Aorta (tissue), 5 donors: ENCODE data around the gene CDIP1. TPM values are rescaled to one million over a fixed set of nuclear protein-coding genes. Genes with fewer than 3 reads are reported as not detected.

Source experiments
- ATAC-seq: fragments of 200-7000 bp; cut with Tn5 transposase; one replicate; pipeline ENCODE4 v1.9.1; 2022; ENCODE audit warnings: moderate library complexity; ENCODE audit not compliant: low FRiP score
- DNase-seq, 2 donors: peaks; one replicate each; pipeline ENCODE4 v3.0.0-alpha.2; 2020
- H3K27ac ChIP-seq, 2 donors: one replicate each; pipeline ENCODE4 v1.5.1; 2013; ENCODE audit warnings: low read length in 2 of 2, mild to moderate bottlenecking in 2 of 2, moderate library complexity in 2 of 2, control low read depth in 1 of 2, inconsistent platforms in 1 of 2, low read depth in 1 of 2
- H3K27me3 ChIP-seq, 2 donors: one replicate each; pipeline ENCODE4 v1.6.1; 2013; ENCODE audit warnings: control low read depth in 1 of 2, low read length in 1 of 2, mild to moderate bottlenecking in 1 of 2, moderate library complexity in 1 of 2; ENCODE audit not compliant: insufficient read depth in 2 of 2, control insufficient read depth in 1 of 2
- H3K36me3 ChIP-seq, 2 donors: one replicate each; pipeline ENCODE4 v1.6.1; 2013; ENCODE audit warnings: control low read depth in 1 of 2, low read length in 1 of 2, mild to moderate bottlenecking in 1 of 2; ENCODE audit not compliant: insufficient read depth in 2 of 2, control insufficient read depth in 1 of 2
- H3K4me1 ChIP-seq, 2 donors: one replicate each; pipeline ENCODE4 v1.6.1; 2013; ENCODE audit warnings: low read length in 2 of 2, control low read depth in 1 of 2, mild to moderate bottlenecking in 1 of 2, moderate library complexity in 1 of 2; ENCODE audit not compliant: insufficient read depth in 2 of 2, control insufficient read depth in 1 of 2
- H3K4me3 ChIP-seq, 2 donors: one replicate each; pipeline ENCODE4 v1.5.1; 2013; ENCODE audit warnings: low read length in 2 of 2, control low read depth in 1 of 2, mild to moderate bottlenecking in 1 of 2
- H3K9me3 ChIP-seq: one replicate; pipeline ENCODE4 v1.6.1; 2013; ENCODE audit warnings: mild to moderate bottlenecking, low read length; ENCODE audit not compliant: control insufficient read depth
- WGBS, 2 donors: extraction: QIAGEN DNeasy Blood & Tissue Kit; methylation state at CpG; one replicate each; pipeline ENCODE4 v1.1.7; 2013; 5-methylcytosine and 5-hydroxymethylcytosine counted together
- intact Hi-C, 2 donors: fragments of 100-400 bp; cut with DNase I; formaldehyde crosslinking; loops; one replicate each; pipeline versions ENCODE4 v1.14.2 to v1.15.0; 2022
- polyA plus RNA-seq, 2 donors: library from polyadenylated mRNA; stranded (reverse); fragments of 200-250 nt; gene quantifications; one replicate each; pipeline ENCODE4 v1.2.3, GENCODE V29; 2013
- total RNA-seq, 2 donors: library from RNA; stranded (reverse); fragmentation: NEBNext Ultra II Directional; extraction: Animal tissue kit (Norgen Biotek cat#: 25700); gene quantifications; one replicate each; pipeline ENCODE4 v1.2.1, GENCODE V29; 2021
- donor health status: healthy with polysubstance abuse.
- donor health status: Bipolar disorder and iron deficiency.
- donor health status: DM: no; HTN: no; CAD: no.
- donor health status: DM: no; HTN: no; CAD: no.
- donor health status: DM: yes; HTN: yes; CAD: no.

The CDIP1 gene
- total and polyA plus RNA-seq, 4 donors, result 12.5 to 34.7 (median 21.0) TPM

- WGBS, 2 donors, result 83 to 85% methylated on average over 22 of the region's 22 CpGs
Observed at GRCh38 chr16:4463522-4464163, 74.9 kb downstream of the CDIP1 start.

GRCh38 chr16:4461250-4462085 lies 77.1 kb downstream of the CDIP1 start:
- ATAC-seq, result no peak

More at GRCh38 chr16:4463522-4464163, 74.9 kb downstream of the CDIP1 start:
- Histone ChIP-seq H3K4me3 (no peak overlapping the region), H3K36me3 (no peaks in the 10 kb centered on the region), H3K27ac (no peak overlapping the region), H3K9me3 (no peaks in the 10 kb centered on the region), H3K27me3 (no peaks in the 10 kb centered on the region), H3K4me1 (no peaks in the 10 kb centered on the region)
- DNase-seq, result no peak
- ATAC-seq, result no peak
- intact Hi-C loops, result no loop called here

GRCh38 chr16:4460936-4461249 lies 77.7 kb downstream of the CDIP1 start:
- Histone ChIP-seq H3K4me3 (no peak overlapping the region), H3K9me3 (no peaks in the 10 kb centered on the region), H3K27ac (no peak overlapping the region), H3K4me1 (no peaks in the 10 kb centered on the region), H3K27me3 (no peaks in the 10 kb centered on the region), H3K36me3 (peaks cover 0 to 4% of the 10 kb centered on the region in 2 donors)
- ATAC-seq (no peak), DNase-seq (no peak)
- 77 to 84% methylated on average over 5 of the region's 5 CpGs for WGBS, 2 donors
- intact Hi-C loops, result no loop called here

More at GRCh38 chr16:4461250-4462085, 77.1 kb downstream of the CDIP1 start:
- Histone ChIP-seq H3K4me1 (no peaks in the 10 kb centered on the region), H3K4me3 (no peak overlapping the region), H3K36me3 (no peaks in the 10 kb centered on the region), H3K27ac (no peak overlapping the region), H3K9me3 (no peaks in the 10 kb centered on the region), H3K27me3 (no peaks in the 10 kb centered on the region)
- WGBS, 2 donors, result 76 to 78% methylated on average over 27 of the region's 27 CpGs
- intact Hi-C loops, result no loop called here
- no peak for DNase-seq

Other genes starting within 250 kb of the CDIP1 start
- gene GLIS2, start 222.7 kb downstream of the CDIP1 start, total RNA-seq, result 10 to 100 TPM; 37.3 to 72.6 TPM
- 10 to 100 TPM; 12.3 to 21.3 TPM for gene GLIS2, start 222.7 kb downstream of the CDIP1 start, polyA plus RNA-seq
- gene PAM16, start 187.5 kb downstream of the CDIP1 start, total RNA-seq, result 10 to 100 TPM; 23.6 to 25.5 TPM
- gene PAM16, start 187.5 kb downstream of the CDIP1 start, polyA plus RNA-seq, result 10 to 100 TPM; 41.7 to 65.2 TPM
- gene VASN, start 166.9 kb downstream of the CDIP1 start, total RNA-seq, result 100 to 1,000 TPM in 1 of 2 donors, 10 to 100 TPM in 1; 67.0 to 120 TPM
- gene VASN, start 166.9 kb downstream of the CDIP1 start, polyA plus RNA-seq, result 10 to 100 TPM; 21.7 to 51.3 TPM
- gene CORO7, start 122.2 kb downstream of the CDIP1 start, total RNA-seq, result 10 to 100 TPM; 42.6 to 60.1 TPM
- 10 to 100 TPM; 15.3 to 38.8 TPM for gene CORO7, start 122.2 kb downstream of the CDIP1 start, polyA plus RNA-seq
- 10 to 100 TPM; 22.7 to 26.6 TPM for gene DNAJA3, start 112.9 kb downstream of the CDIP1 start, total RNA-seq
- 10 to 100 TPM; 16.0 to 19.1 TPM for gene DNAJA3, start 112.9 kb downstream of the CDIP1 start, polyA plus RNA-seq
- gene NMRAL1, start 64.1 kb downstream of the CDIP1 start, total RNA-seq, result 10 to 100 TPM; 23.5 to 28.9 TPM
- gene NMRAL1, start 64.1 kb downstream of the CDIP1 start, polyA plus RNA-seq, result 10 to 100 TPM; 28.2 to 69.1 TPM
- gene HMOX2, start 62.4 kb downstream of the CDIP1 start, total RNA-seq, result 10 to 100 TPM; 25.1 to 28.6 TPM
- gene HMOX2, start 62.4 kb downstream of the CDIP1 start, polyA plus RNA-seq, result 10 to 100 TPM; 24.3 to 33.6 TPM
- gene C16orf96, start 17.6 kb upstream of the CDIP1 start, total RNA-seq, result under 1 TPM; 0.13 to 0.24 TPM
- gene C16orf96, start 17.6 kb upstream of the CDIP1 start, polyA plus RNA-seq, result not detected
- 10 to 100 TPM; 20.4 to 21.2 TPM for gene UBALD1, start 76.1 kb upstream of the CDIP1 start, total RNA-seq
- gene UBALD1, start 76.1 kb upstream of the CDIP1 start, polyA plus RNA-seq, result 10 to 100 TPM; 11.1 to 32.3 TPM
- 10 to 100 TPM; 64.3 to 77.7 TPM for gene MGRN1, start 86.1 kb upstream of the CDIP1 start, total RNA-seq
- gene MGRN1, start 86.1 kb upstream of the CDIP1 start, polyA plus RNA-seq, result 10 to 100 TPM; 15.4 to 21.5 TPM
- gene NUDT16L1, start 154.8 kb upstream of the CDIP1 start, total RNA-seq, result 10 to 100 TPM; 11.1 to 16.2 TPM
- 10 to 100 TPM; 25.2 to 28.3 TPM for gene NUDT16L1, start 154.8 kb upstream of the CDIP1 start, polyA plus RNA-seq
- 10 to 100 TPM; 21.7 to 36.7 TPM for gene ANKS3, start 195.5 kb upstream of the CDIP1 start, total RNA-seq
- gene ANKS3, start 195.5 kb upstream of the CDIP1 start, polyA plus RNA-seq, result 10 to 100 TPM in 1 of 2 donors, 1 to 10 TPM in 1; 6.3 to 79.5 TPM
- under 1 TPM in 1 of 2 donors, not detected in 1; 0.24 TPM for gene DNAAF8, start 195.8 kb upstream of the CDIP1 start, total RNA-seq
- gene DNAAF8, start 195.8 kb upstream of the CDIP1 start, polyA plus RNA-seq, result under 1 TPM in 1 of 2 donors, not detected in 1; 0.49 TPM
- 10 to 100 TPM; 13.0 to 17.0 TPM for gene ZNF500, start 228.4 kb upstream of the CDIP1 start, total RNA-seq
- 10 to 100 TPM in 1 of 2 donors, 1 to 10 TPM in 1; 1.9 to 13.0 TPM for gene ZNF500, start 228.4 kb upstream of the CDIP1 start, polyA plus RNA-seq
- gene SEPTIN12, start 249.6 kb upstream of the CDIP1 start, total RNA-seq, result not detected
- gene SEPTIN12, start 249.6 kb upstream of the CDIP1 start, polyA plus RNA-seq, result not detected